NB4 (cell line): ENCODE measurements around the gene ZNF221.

Experiments
- CTCF ChIP-seq: IDR thresholded peaks from one replicate; pipeline ENCODE4 v1.5.1; 2012; ENCODE audit warnings: low read depth, low read length
- POLR2A ChIP-seq: IDR thresholded peaks from 2 replicates; pipeline ENCODE4 v1.6.1; 2011; ENCODE audit warnings: mild to moderate bottlenecking; ENCODE audit not compliant: insufficient read length; ENCODE audit errors: extremely low read depth

DNA sequence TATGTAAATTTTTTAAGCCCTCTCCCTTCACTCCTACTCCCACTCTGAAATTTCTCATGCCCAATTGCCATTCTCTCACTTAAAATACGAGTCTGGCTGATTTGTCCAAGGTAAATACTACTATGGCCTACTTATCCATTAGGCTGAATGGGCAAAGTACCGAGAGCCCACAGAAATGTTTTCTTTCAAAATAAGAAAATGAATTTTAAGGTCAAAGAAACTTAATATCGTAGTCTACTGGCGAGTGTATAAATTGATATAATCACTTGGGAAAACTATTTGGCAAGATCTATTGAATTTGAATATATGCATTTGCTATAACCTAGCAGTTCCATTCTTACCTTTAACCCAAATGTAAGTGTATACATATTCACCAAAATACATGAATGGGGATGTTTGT lies 48.6 kb upstream of the ZNF221 start:
- TF ChIP-seq CTCF (no peak), POLR2A (no peak)
